Measurements from ENCODE around the gene DSTN. TPM values are rescaled to one million over a fixed set of nuclear protein-coding genes. Genes with fewer than 3 reads are reported as not detected.

The DSTN gene
- total RNA-seq, 4 donors from 2014 or later: 79.2 to 128 (median 88.5) TPM

DNA sequence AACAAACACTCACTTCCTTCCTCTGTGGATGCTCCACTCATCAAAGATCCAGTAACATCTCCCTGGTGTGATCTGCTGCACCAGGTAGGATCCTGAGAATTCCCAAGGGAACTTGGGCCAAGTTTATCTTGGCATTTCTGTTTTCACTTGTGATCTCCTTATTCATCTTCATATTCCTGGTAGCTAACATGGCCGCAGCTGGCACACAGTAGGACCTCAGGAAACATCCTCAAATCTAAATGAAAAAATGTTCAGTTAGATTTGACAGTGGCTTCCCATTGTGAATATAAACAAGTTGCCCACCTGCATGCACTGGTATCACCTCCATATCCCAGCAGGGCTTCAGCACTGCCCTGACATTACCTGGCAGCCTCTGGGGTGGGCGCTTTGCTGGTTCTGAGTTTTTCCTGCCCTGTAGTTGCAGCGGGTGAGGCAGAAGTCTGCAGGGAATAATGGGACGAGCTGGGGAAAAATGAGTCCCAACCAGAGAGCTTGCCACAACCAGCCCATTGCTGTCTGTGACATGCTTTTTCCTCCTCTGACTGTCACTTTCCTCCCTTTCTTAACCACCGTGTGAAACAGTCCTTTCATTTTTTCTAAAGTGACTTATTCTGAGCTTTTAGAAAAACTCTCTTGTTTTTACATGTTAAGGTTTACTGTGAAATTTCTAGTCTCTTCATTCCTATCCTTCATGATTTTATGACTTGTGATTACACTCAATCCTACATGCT is 9.4 kb upstream of the DSTN start:
- Histone ChIP-seq H3K4me3 (no peak overlapping the region), H3K27me3 (no peaks in the 10 kb centered on the region), H3K4me1 (no peaks in the 10 kb centered on the region), H3K9me3 (no peaks in the 10 kb centered on the region), H3K36me3 (no peaks in the 10 kb centered on the region), H3K27ac (no peak overlapping the region)
- intact Hi-C loops (cut with DNase I; ENCODE audit: low total_unique reads): no loop called here
- TF ChIP-seq POLR2A (IDR thresholded peaks at IDR 0.05): no peak
- TF ChIP-seq, protein P1, sequence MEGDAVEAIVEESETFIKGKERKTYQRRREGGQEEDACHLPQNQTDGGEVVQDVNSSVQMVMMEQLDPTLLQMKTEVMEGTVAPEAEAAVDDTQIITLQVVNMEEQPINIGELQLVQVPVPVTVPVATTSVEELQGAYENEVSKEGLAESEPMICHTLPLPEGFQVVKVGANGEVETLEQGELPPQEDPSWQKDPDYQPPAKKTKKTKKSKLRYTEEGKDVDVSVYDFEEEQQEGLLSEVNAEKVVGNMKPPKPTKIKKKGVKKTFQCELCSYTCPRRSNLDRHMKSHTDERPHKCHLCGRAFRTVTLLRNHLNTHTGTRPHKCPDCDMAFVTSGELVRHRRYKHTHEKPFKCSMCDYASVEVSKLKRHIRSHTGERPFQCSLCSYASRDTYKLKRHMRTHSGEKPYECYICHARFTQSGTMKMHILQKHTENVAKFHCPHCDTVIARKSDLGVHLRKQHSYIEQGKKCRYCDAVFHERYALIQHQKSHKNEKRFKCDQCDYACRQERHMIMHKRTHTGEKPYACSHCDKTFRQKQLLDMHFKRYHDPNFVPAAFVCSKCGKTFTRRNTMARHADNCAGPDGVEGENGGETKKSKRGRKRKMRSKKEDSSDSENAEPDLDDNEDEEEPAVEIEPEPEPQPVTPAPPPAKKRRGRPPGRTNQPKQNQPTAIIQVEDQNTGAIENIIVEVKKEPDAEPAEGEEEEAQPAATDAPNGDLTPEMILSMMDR (IDR thresholded peaks at IDR 0.05 in 4 of 5, conservative IDR thresholded peaks at IDR 0.05 in 1 of 5): no peak
- in situ Hi-C loops (cut with MboI; ENCODE audit: low sequenced_read_pairs in 4 of 4): no loop called here
- no peak for DNase-seq
- ATAC-seq: no peak

DNA sequence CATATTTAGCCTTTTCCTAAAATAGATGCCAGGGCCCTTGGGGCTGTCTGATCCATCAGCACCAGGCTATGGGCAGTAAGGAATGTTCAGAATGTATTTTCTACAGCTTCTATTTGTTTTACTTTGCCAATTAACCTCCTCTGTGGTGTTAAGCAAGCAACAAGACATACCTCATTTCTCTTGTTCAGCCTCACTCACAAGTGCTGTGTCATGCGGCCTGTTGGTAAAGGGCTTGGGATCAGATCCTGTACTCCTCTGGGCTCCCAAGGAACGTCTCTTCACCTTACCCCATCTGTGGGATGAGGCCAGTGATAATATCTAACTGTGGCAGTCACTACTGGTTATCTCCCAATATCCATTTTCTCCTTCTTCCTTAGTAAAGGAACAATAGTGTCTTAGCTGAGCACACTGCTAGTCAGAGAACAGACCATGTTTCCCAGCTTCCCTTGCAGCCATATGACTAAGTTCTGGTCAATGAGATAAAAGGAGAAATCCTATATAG is 7.0 kb upstream of the DSTN start:
- intact Hi-C loops (cut with DNase I; ENCODE audit: low total_unique reads) (no loop called here), in situ Hi-C loops (cut with MboI; ENCODE audit: low sequenced_read_pairs in 4 of 4) (no loop called here)
- Histone ChIP-seq H3K9me3 (no peaks in the 10 kb centered on the region), H3K4me3 (no peak overlapping the region), H3K4me1 (no peaks in the 10 kb centered on the region), H3K36me3 (no peaks in the 10 kb centered on the region), H3K27me3 (no peaks in the 10 kb centered on the region), H3K27ac (no peak overlapping the region)
- no peak for ATAC-seq
- no peak for DNase-seq
- TF ChIP-seq POLR2A (IDR thresholded peaks at IDR 0.05): no peak
- TF ChIP-seq, protein P1 (IDR thresholded peaks at IDR 0.05 in 4 of 5, conservative IDR thresholded peaks at IDR 0.05 in 1 of 5): no peak

DNA sequence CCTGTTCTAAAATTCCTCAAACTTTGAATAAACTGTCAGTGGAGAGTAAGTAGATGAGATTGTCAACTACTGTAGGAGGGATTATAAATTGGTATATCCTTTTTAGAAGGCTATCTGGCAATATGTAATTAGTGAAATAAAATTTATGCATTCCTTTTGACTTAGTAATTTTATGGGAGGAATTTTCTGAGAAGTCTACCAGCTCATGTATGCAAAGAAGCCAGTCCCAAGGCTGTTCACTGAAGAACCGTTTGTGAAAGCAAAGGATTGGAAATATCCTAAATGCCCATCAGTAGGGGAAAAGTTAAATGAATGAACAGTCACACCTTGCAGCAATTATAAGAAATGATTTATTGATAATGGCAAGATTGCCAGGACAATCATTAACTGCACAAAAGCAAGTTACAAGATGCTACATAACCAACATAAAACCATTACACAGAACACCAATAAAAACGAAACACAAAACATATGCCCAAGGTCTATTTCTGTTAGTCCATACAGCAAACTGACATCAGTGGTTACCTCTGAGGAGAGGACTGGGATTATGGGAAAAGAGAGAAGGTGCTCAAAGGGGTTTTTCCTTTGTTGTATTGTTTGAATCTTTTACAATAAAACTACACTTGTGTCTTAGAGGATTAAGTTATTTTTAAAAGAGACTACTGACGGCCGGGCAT is 4.6 kb upstream of the DSTN start:
- H3K36me3 ChIP-seq: no peaks in the 10 kb centered on the region
- intact Hi-C loops (cut with DNase I; ENCODE audit: low total_unique reads): no loop called here
- in situ Hi-C loops (cut with MboI; ENCODE audit: low sequenced_read_pairs in 4 of 4): no loop called here
- no peaks in the 10 kb centered on the region for H3K9me3 ChIP-seq
- DNase-seq (no peak), ATAC-seq (no peak)
- TF ChIP-seq, protein P1 (IDR thresholded peaks at IDR 0.05 in 4 of 5, conservative IDR thresholded peaks at IDR 0.05 in 1 of 5): no peak
- no peak for TF ChIP-seq POLR2A (IDR thresholded peaks at IDR 0.05)
- peaks cover 8 to 9% of the 10 kb centered on the region in 2 donors for H3K4me1 ChIP-seq
- no peaks in the 10 kb centered on the region for H3K27me3 ChIP-seq
- H3K27ac ChIP-seq: no peak overlapping the region
- no peak overlapping the region for H3K4me3 ChIP-seq

DNA sequence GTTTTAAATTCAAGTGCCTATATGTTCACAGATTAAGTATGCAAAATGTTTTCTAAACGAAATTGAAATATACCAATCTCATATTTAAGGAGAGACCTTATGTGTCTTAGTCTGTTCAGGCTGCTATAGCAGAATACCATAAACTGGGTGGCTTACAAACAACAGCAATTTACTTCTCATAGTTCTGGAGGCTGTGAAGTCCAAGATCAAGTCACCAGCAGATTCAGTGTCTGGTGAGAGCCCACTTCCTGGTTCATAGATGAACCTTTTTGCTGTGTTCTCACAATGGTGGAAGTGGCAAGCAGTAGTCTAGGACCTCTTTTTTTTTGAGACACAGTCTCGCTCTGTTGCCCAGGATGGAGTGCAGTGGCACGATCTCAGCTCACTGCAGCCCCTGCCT is 3.5 kb upstream of the DSTN start:
- ATAC-seq (no peak), DNase-seq (no peak)
- Histone ChIP-seq H3K27me3 (no peaks in the 10 kb centered on the region), H3K4me3 (no peak overlapping the region), H3K27ac (no peak overlapping the region), H3K36me3 (no peaks in the 10 kb centered on the region), H3K9me3 (no peaks in the 10 kb centered on the region), H3K4me1 (peaks cover 13 to 16% of the 10 kb centered on the region in 2 donors)
- intact Hi-C loops (cut with DNase I; ENCODE audit: low total_unique reads): no loop called here
- TF ChIP-seq, protein P1 (IDR thresholded peaks at IDR 0.05 in 4 of 5, conservative IDR thresholded peaks at IDR 0.05 in 1 of 5): no peak
- no peak for TF ChIP-seq POLR2A (IDR thresholded peaks at IDR 0.05)
- in situ Hi-C loops (cut with MboI; ENCODE audit: low sequenced_read_pairs in 4 of 4): no loop called here
